WTC11 (cell line): ENCODE measurements around the gene RNF222. TPM values are rescaled to one million over a fixed set of nuclear protein-coding genes. Genes with fewer than 3 reads are reported as not detected.

Experiments
- ATAC-seq: fragments of 200-7000 bp; cut with Tn5 transposase; 2 replicates; pipeline ENCODE4 v1.10.0; 2021; ENCODE audit warnings: mild to moderate bottlenecking, moderate library complexity
- CTCF ChIA-PET: fragments of 300-600 bp; sonication (Branson Sonifier 250); formaldehyde crosslinking; loops from one replicate; lab custom pipeline; 2021; ENCODE audit warnings: antibody characterized with exemption; lab: Charles Lee
- POLR2A ChIA-PET: fragments of 350-600 bp; sonication (Branson Sonifier 250); formaldehyde crosslinking; loops from one replicate; lab custom pipeline; 2021; ENCODE audit warnings: antibody characterized with exemption; lab: Charles Lee
- DNase-seq: peaks from one replicate; pipeline ENCODE4 v3.0.0; 2021; ENCODE audit warnings: low spot score
- H3K27ac Mint-ChIP-seq: 2 replicates; pipeline ENCODE4 v1.8.0; 2021; ENCODE audit warnings: mixed read lengths
- H3K27me3 Mint-ChIP-seq: 2 replicates; pipeline ENCODE4 v1.8.0; 2021; ENCODE audit warnings: low read depth, mild to moderate bottlenecking, moderate library complexity, mixed read lengths
- H3K36me3 Mint-ChIP-seq: 2 replicates; pipeline ENCODE4 v1.8.0; 2021; ENCODE audit warnings: mixed read lengths
- H3K4me1 Mint-ChIP-seq: 2 replicates; pipeline ENCODE4 v1.8.0; 2022; ENCODE audit warnings: mixed read lengths
- H3K4me3 Mint-ChIP-seq: 2 replicates; pipeline ENCODE4 v1.8.0; 2021; ENCODE audit warnings: mild to moderate bottlenecking, moderate library complexity, mixed read lengths
- H3K9me3 Mint-ChIP-seq: 2 replicates; pipeline ENCODE4 v1.8.0; 2021; ENCODE audit warnings: mixed read lengths
- AR ChIP-seq: fragments of 250-450 bp; sonication (Bioruptor Pico); IDR thresholded peaks from 2 replicates; pipeline ENCODE4 v1.9.0; 2021; ENCODE audit warnings: mild to moderate bottlenecking
- ARID4B ChIP-seq: sonication (generic); formaldehyde crosslinking; IDR thresholded peaks from 2 replicates; pipeline ENCODE4 v1.8.0; 2023; ENCODE audit warnings: missing genetic modification reagents, mild to moderate bottlenecking, borderline replicate concordance
- FOXK1 ChIP-seq: sonication (generic); formaldehyde crosslinking; IDR thresholded peaks from 2 replicates; pipeline ENCODE4 v1.8.0; 2022; ENCODE audit warnings: mild to moderate bottlenecking, moderate library complexity, missing genetic modification reagents
- MXD4 ChIP-seq: fragments of 250-450 bp; sonication (Bioruptor Pico); IDR thresholded peaks from 2 replicates; pipeline ENCODE4 v1.8.0; 2021; ENCODE audit warnings: mild to moderate bottlenecking, moderate library complexity, borderline replicate concordance
- NR1H2 ChIP-seq: sonication (generic); formaldehyde crosslinking; IDR thresholded peaks from 2 replicates; pipeline ENCODE4 v1.9.0; 2021; ENCODE audit warnings: mild to moderate bottlenecking, moderate library complexity, missing genetic modification reagents
- OVOL2 ChIP-seq: fragments of 250-450 bp; sonication (Bioruptor Pico); IDR thresholded peaks from 2 replicates; pipeline ENCODE4 v1.9.0; 2021; ENCODE audit warnings: mild to moderate bottlenecking, borderline replicate concordance
- RELA ChIP-seq: sonication (generic); formaldehyde crosslinking; IDR thresholded peaks from 2 replicates; pipeline ENCODE4 v1.8.1; 2022; ENCODE audit warnings: missing genetic modification reagents, mild to moderate bottlenecking, borderline replicate concordance
- RORB ChIP-seq: fragments of 250-450 bp; sonication (Bioruptor Pico); IDR thresholded peaks from 2 replicates; pipeline ENCODE4 v1.9.0; 2021; ENCODE audit warnings: mild to moderate bottlenecking
- TP53 ChIP-seq: sonication (generic); formaldehyde crosslinking; IDR thresholded peaks from 2 replicates; pipeline ENCODE4 v1.8.1; 2023; ENCODE audit warnings: mild to moderate bottlenecking, missing genetic modification reagents
- ZBTB21 ChIP-seq: sonication (generic); formaldehyde crosslinking; IDR thresholded peaks from 2 replicates; pipeline ENCODE4 v1.8.1; 2023; ENCODE audit warnings: mild to moderate bottlenecking, missing genetic modification reagents, borderline replicate concordance
- ZNF416 ChIP-seq: fragments of 250-450 bp; sonication (Bioruptor Pico); IDR thresholded peaks from 2 replicates; pipeline ENCODE4 v1.9.0; 2021; ENCODE audit warnings: mild to moderate bottlenecking, inconsistent platforms
- total RNA-seq: library from RNA; stranded (reverse); gene quantifications from 3 replicates; pipeline ENCODE4 v1.2.3, GENCODE V29; 2021

The RNF222 gene
- total RNA-seq, 1 experiment from 2014 or later = not detected

- TF ChIP-seq AR = no peak
- TF ChIP-seq FOXK1 (CRISPR knock-in tag) = no peak
- no peak for TF ChIP-seq TP53 (CRISPR knock-in tag)
- TF ChIP-seq RELA (CRISPR knock-in tag) = no peak
- TF ChIP-seq OVOL2 (CRISPR knock-in tag) = no peak
- no peak for TF ChIP-seq ZBTB21 (CRISPR knock-in tag)
- TF ChIP-seq ARID4B (CRISPR knock-in tag) = no peak
- no peak for TF ChIP-seq NR1H2 (CRISPR knock-in tag)
- TF ChIP-seq, all 79 proteins: peak for 0
These were observed 7.9 kb upstream of the RNF222 start (continued) for GRCh38 chr17:8405499-8406016.

GRCh38 chr17:8402921-8403536 lies 5.4 kb upstream of the RNF222 start:
- TF ChIP-seq MXD4 (CRISPR knock-in tag) = no peak
- no peak for TF ChIP-seq ARID4B (CRISPR knock-in tag)
- TF ChIP-seq RORB (CRISPR knock-in tag) = no peak
- TF ChIP-seq ZNF416 = no peak
- TF ChIP-seq, all 79 proteins: peak for 0
- no peak for ATAC-seq
- Mint-ChIP-seq H3K4me1 (no peaks in the 10 kb centered on the region; the same call in 1 of the 2 replicates), H3K36me3 (no peaks in the 10 kb centered on the region), H3K27ac (no peak overlapping the region), H3K27me3 (peaks cover 4% of the 10 kb centered on the region), H3K4me3 (no peak overlapping the region), H3K9me3 (no peaks in the 10 kb centered on the region)
- ChIA-PET POLR2A (no interaction called here), CTCF (no interaction called here)
- no peak for DNase-seq
